Measurements from ENCODE around the gene CLEC4A.
"Not testable (repeated sequence)": the region's sequence is repeated elsewhere in the genome, so short reads cannot be mapped to it uniquely, and the experiment has no call there.

Gene CLEC4A

GRCh38 chr12:8080120-8080519 is 43.3 kb upstream of the CLEC4A start:
- TF ChIP-seq CTCF (IDR thresholded peaks at IDR 0.05; ENCODE audit: low read depth, low read length) = no peak
- H3K36me3 ChIP-seq = peaks cover 5% of the 10 kb centered on the region
- no peaks in the 10 kb centered on the region for H3K27me3 ChIP-seq (ENCODE audit: insufficient read depth, low read depth, severe bottlenecking)
- no peak overlapping the region for H3K27ac ChIP-seq
- no peaks in the 10 kb centered on the region for H3K9me3 ChIP-seq (ENCODE audit: severe bottlenecking)
- no peak for DNase-seq
- H3K4me3 ChIP-seq (ENCODE audit: low read depth, low read length) = no peak overlapping the region

GRCh38 chr12:8081251-8081920 is 42.0 kb upstream of the CLEC4A start:
- Histone ChIP-seq H3K27me3 (ENCODE audit: insufficient read depth, low read depth, severe bottlenecking) (no peaks in the 10 kb centered on the region), H3K36me3 (peaks cover 10% of the 10 kb centered on the region), H3K4me3 (ENCODE audit: low read depth, low read length) (peak overlapping the region; percentile 94), H3K27ac (peak overlapping the region; percentile 93), H3K9me3 (ENCODE audit: severe bottlenecking) (no peaks in the 10 kb centered on the region)
- no peak for TF ChIP-seq CTCF (IDR thresholded peaks at IDR 0.05; ENCODE audit: low read depth, low read length)
- no peak for DNase-seq

- H3K9me3 ChIP-seq (ENCODE audit: severe bottlenecking) = no peaks in the 10 kb centered on the region
- no peak for DNase-seq
- H3K4me3 ChIP-seq (ENCODE audit: low read depth, low read length) = peak overlapping the region; percentile 94
- H3K27ac ChIP-seq = peak overlapping the region; percentile 93
- no peaks in the 10 kb centered on the region for H3K27me3 ChIP-seq (ENCODE audit: insufficient read depth, low read depth, severe bottlenecking)
- no peak for TF ChIP-seq CTCF (IDR thresholded peaks at IDR 0.05; ENCODE audit: low read depth, low read length)
- H3K36me3 ChIP-seq = peaks cover 10% of the 10 kb centered on the region
These were observed 40.7 kb upstream of the CLEC4A start for GRCh38 chr12:8082808-8083100.

GRCh38 chr12:8084351-8084750 is 39.1 kb upstream of the CLEC4A start:
- peaks cover 12% of the 10 kb centered on the region for H3K36me3 ChIP-seq
- not testable (repeated sequence) for DNase-seq; H3K27me3 ChIP-seq (ENCODE audit: insufficient read depth, low read depth, severe bottlenecking); H3K9me3 ChIP-seq (ENCODE audit: severe bottlenecking); H3K27ac ChIP-seq; H3K4me3 ChIP-seq (ENCODE audit: low read depth, low read length)

- Histone ChIP-seq H3K4me3 (ENCODE audit: low read depth, low read length) (no peak overlapping the region), H3K36me3 (peaks cover 42% of the 10 kb centered on the region), H3K27me3 (ENCODE audit: insufficient read depth, low read depth, severe bottlenecking) (no peaks in the 10 kb centered on the region), H3K9me3 (ENCODE audit: severe bottlenecking) (no peaks in the 10 kb centered on the region), H3K27ac (peak overlapping the region; percentile 60)
- DNase-seq = no peak
- no peak for TF ChIP-seq CTCF (IDR thresholded peaks at IDR 0.05; ENCODE audit: low read depth, low read length)
These were observed 35.8 kb upstream of the CLEC4A start for GRCh38 chr12:8087666-8088065.

GRCh38 chr12:8088574-8088973 is 34.8 kb upstream of the CLEC4A start:
- H3K9me3 ChIP-seq (ENCODE audit: severe bottlenecking) = no peaks in the 10 kb centered on the region
- peak overlapping the region; percentile 45 for H3K27ac ChIP-seq
- DNase-seq = peak; percentile 32
- H3K36me3 ChIP-seq = peaks cover 51% of the 10 kb centered on the region
- TF ChIP-seq CTCF (IDR thresholded peaks at IDR 0.05; ENCODE audit: low read depth, low read length) = no peak
- H3K4me3 ChIP-seq (ENCODE audit: low read depth, low read length) = no peak overlapping the region
- H3K27me3 ChIP-seq (ENCODE audit: insufficient read depth, low read depth, severe bottlenecking) = no peaks in the 10 kb centered on the region

- H3K27me3 ChIP-seq (ENCODE audit: insufficient read depth, low read depth, severe bottlenecking); H3K27ac ChIP-seq; H3K4me3 ChIP-seq (ENCODE audit: low read depth, low read length); H3K9me3 ChIP-seq (ENCODE audit: severe bottlenecking); DNase-seq: not testable (repeated sequence)
- peaks cover 58% of the 10 kb centered on the region for H3K36me3 ChIP-seq
These were observed 34.1 kb upstream of the CLEC4A start for GRCh38 chr12:8089277-8089676.
